H1 (cell line): ENCODE data around the gene CTDP1.

Experiments
- EZH2 ChIP-seq: fragments of 200-600 bp; sonication (generic); IDR thresholded peaks from 2 replicates; pipeline ENCODE4 v1.7.1; 2012; ENCODE audit warnings: low read depth, mild to moderate bottlenecking, moderate library complexity, low read length, inconsistent platforms; ENCODE audit not compliant: severe bottlenecking
- HDAC6 ChIP-seq: IDR thresholded peaks from one replicate; pipeline ENCODE4 v1.7.1; 2012; ENCODE audit warnings: low read depth, mild to moderate bottlenecking, inconsistent platforms, low read length, moderate library complexity
- TEAD4 ChIP-seq: IDR thresholded peaks from 2 replicates; pipeline ENCODE4 v1.6.1; 2012; ENCODE audit warnings: low read depth, low read length, inconsistent platforms, mixed read lengths
- TF ChIP-seq, protein P1 (sequence below), 3 experiments: IDR thresholded peaks; 1 replicate in 2 of 3; 2 replicates in 1 of 3; pipeline versions ENCODE4 v1.5.1 to v1.6.1; 2011; ENCODE audit warnings: low read length in 3 of 3, mild to moderate bottlenecking in 3 of 3, inconsistent platforms in 2 of 3, low read depth in 1 of 3, moderate library complexity in 1 of 3; ENCODE audit not compliant: insufficient read depth in 1 of 3; ENCODE audit errors: control extremely low read depth in 1 of 3
- TF ChIP-seq, protein P2 (sequence below): IDR thresholded peaks from 2 replicates; pipeline ENCODE4 v1.6.1; 2012; ENCODE audit warnings: low read length, inconsistent platforms
- TF ChIP-seq, protein P3 (sequence below): IDR thresholded peaks from 2 replicates; pipeline ENCODE4 v1.6.1; 2011; ENCODE audit warnings: low read length, improper control_type of control experiment

DNA sequence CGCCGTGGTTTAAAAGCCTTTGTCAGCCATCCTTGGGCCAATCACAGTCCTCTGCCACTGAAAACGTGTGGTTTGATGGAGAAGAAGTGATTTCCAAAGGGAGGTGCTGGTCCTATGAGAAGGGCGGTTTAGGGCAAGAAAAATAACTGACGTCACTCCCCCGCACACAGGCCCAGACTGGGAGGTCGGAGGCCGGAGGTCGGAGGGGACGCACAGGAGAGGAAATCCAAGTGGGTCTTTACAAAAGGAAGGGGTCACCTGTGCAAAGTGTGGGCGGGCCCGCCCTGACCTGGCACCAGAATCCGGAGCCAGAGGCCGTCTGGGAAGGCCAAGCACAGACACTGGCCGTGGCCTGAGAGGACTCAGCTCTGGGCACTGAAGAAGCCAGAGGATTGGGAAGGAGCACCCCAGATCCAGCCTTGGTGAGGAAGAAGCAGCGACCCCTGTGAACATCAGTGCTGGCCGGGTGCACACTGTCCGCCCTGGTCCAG lies 100.1 kb downstream of the CTDP1 start:
- TF ChIP-seq, protein P1, sequence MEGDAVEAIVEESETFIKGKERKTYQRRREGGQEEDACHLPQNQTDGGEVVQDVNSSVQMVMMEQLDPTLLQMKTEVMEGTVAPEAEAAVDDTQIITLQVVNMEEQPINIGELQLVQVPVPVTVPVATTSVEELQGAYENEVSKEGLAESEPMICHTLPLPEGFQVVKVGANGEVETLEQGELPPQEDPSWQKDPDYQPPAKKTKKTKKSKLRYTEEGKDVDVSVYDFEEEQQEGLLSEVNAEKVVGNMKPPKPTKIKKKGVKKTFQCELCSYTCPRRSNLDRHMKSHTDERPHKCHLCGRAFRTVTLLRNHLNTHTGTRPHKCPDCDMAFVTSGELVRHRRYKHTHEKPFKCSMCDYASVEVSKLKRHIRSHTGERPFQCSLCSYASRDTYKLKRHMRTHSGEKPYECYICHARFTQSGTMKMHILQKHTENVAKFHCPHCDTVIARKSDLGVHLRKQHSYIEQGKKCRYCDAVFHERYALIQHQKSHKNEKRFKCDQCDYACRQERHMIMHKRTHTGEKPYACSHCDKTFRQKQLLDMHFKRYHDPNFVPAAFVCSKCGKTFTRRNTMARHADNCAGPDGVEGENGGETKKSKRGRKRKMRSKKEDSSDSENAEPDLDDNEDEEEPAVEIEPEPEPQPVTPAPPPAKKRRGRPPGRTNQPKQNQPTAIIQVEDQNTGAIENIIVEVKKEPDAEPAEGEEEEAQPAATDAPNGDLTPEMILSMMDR (IDR thresholded peaks at IDR 0.05; ENCODE audit: control extremely low read depth in 1 of 3, insufficient read depth in 1 of 3, low read depth in 1 of 3, low read length in 3 of 3): no peak
- TF ChIP-seq, protein P2, sequence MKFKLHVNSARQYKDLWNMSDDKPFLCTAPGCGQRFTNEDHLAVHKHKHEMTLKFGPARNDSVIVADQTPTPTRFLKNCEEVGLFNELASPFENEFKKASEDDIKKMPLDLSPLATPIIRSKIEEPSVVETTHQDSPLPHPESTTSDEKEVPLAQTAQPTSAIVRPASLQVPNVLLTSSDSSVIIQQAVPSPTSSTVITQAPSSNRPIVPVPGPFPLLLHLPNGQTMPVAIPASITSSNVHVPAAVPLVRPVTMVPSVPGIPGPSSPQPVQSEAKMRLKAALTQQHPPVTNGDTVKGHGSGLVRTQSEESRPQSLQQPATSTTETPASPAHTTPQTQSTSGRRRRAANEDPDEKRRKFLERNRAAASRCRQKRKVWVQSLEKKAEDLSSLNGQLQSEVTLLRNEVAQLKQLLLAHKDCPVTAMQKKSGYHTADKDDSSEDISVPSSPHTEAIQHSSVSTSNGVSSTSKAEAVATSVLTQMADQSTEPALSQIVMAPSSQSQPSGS: no peak
- TF ChIP-seq, protein P3, sequence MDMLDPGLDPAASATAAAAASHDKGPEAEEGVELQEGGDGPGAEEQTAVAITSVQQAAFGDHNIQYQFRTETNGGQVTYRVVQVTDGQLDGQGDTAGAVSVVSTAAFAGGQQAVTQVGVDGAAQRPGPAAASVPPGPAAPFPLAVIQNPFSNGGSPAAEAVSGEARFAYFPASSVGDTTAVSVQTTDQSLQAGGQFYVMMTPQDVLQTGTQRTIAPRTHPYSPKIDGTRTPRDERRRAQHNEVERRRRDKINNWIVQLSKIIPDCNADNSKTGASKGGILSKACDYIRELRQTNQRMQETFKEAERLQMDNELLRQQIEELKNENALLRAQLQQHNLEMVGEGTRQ: no peak
- TF ChIP-seq TEAD4 (no peak), HDAC6 (no peak), EZH2 (no peak)
